Uterus (tissue), 4 donors: ENCODE data around the gene HARS1. TPM values are rescaled to one million over a fixed set of nuclear protein-coding genes. Genes with fewer than 3 reads are reported as not detected.

Experiments used
- DNase-seq, 2 donors: peaks; one replicate each; pipeline ENCODE4 v3.0.0-alpha.2; 2019 to 2020
- H3K27ac ChIP-seq, 2 donors: fragments of 200-600 bp; sonication (generic); 1 replicate in 1 of 2; 2 replicates in 1 of 2; pipeline ENCODE4 v1.5.1; 2016 to 2018
- H3K27me3 ChIP-seq, 2 donors: fragments of 200-600 bp; sonication (generic); one replicate each; pipeline ENCODE4 v1.5.1; 2018 to 2019; ENCODE audit warnings: control low read depth in 1 of 2
- H3K36me3 ChIP-seq, 2 donors: fragments of 200-600 bp; sonication (generic); one replicate each; pipeline ENCODE4 v1.5.1; 2019; ENCODE audit warnings: control low read depth in 1 of 2
- H3K4me1 ChIP-seq, 2 donors: fragments of 200-600 bp; sonication (generic); one replicate each; pipeline ENCODE4 v1.5.1; 2018 to 2019; ENCODE audit warnings: control low read depth in 1 of 2
- H3K4me3 ChIP-seq, 2 donors: fragments of 200-600 bp; sonication (generic); 1 replicate in 1 of 2; 2 replicates in 1 of 2; pipeline ENCODE4 v1.5.1; 2018 to 2019; ENCODE audit warnings: mild to moderate bottlenecking in 1 of 2
- H3K9me3 ChIP-seq, 2 donors: fragments of 200-600 bp; sonication (generic); one replicate each; pipeline ENCODE4 v1.5.1; 2019; ENCODE audit warnings: control low read depth in 1 of 2
- CTCF ChIP-seq, 4 experiments: fragments of 200-600 bp in 2 of 4; fragments of 450-650 bp in 2 of 4; sonication (generic) in 2 of 4; IDR thresholded peaks; one replicate each; pipeline ENCODE4 v1.5.1; 2016 to 2019; ENCODE audit warnings: antibody characterized with exemption in 4 of 4, mild to moderate bottlenecking in 2 of 4, moderate library complexity in 1 of 4
- POLR2A ChIP-seq, 2 donors: fragments of 450-650 bp; IDR thresholded peaks; one replicate each; pipeline ENCODE4 v1.6.1; 2016; ENCODE audit warnings: antibody characterized with exemption in 2 of 2, mild to moderate bottlenecking in 1 of 2, moderate library complexity in 1 of 2
- intact Hi-C: fragments of 100-400 bp; cut with DNase I; formaldehyde crosslinking; loops from one replicate; pipeline ENCODE4 v1.15.1; 2023; ENCODE audit warnings: low total_unique reads
- total RNA-seq, 4 donors: library from RNA; depleted of rRNA in 3 of 4; stranded (reverse); fragments of >200 nt in 3 of 4; gene quantifications; one replicate each; pipeline versions ENCODE4 v1.1.0 to v1.2.4, GENCODE V29; 2014 to 2023
- donor health status: DM: yes; HTN: yes; CAD: no.

The HARS1 gene
- total RNA-seq, 4 donors from 2014 or later = 20.3 to 50.5 (median 40.4) TPM

GRCh38 chr5:140694276-140694675 lies 3.1 kb upstream of the HARS1 start:
- no peak for DNase-seq
- Histone ChIP-seq H3K9me3 (no peaks in the 10 kb centered on the region), H3K4me3 (no peak overlapping the region), H3K27ac (no peak overlapping the region), H3K36me3 (no peaks in the 10 kb centered on the region), H3K4me1 (peaks cover 4 to 13% of the 10 kb centered on the region in 2 donors), H3K27me3 (no peaks in the 10 kb centered on the region)
- TF ChIP-seq CTCF (IDR thresholded peaks at IDR 0.05) (no peak), POLR2A (IDR thresholded peaks at IDR 0.05) (no peak)
- intact Hi-C loops = no loop called here

GRCh38 chr5:140690376-140690932 lies 716 bp downstream of the HARS1 start:
- no peaks in the 10 kb centered on the region for H3K36me3 ChIP-seq
- DNase-seq = no peak
- H3K9me3 ChIP-seq = no peaks in the 10 kb centered on the region
- peak overlapping the region; percentile 73 to 84 for H3K27ac ChIP-seq
- TF ChIP-seq POLR2A (IDR thresholded peaks at IDR 0.05) (no peak), CTCF (IDR thresholded peaks at IDR 0.05) (no peak)
- H3K27me3 ChIP-seq = no peaks in the 10 kb centered on the region
- peaks cover 4 to 13% of the 10 kb centered on the region in 2 donors for H3K4me1 ChIP-seq
- intact Hi-C loops = no loop called here
- H3K4me3 ChIP-seq = peak overlapping the region; percentile 88 to 98

DNA sequence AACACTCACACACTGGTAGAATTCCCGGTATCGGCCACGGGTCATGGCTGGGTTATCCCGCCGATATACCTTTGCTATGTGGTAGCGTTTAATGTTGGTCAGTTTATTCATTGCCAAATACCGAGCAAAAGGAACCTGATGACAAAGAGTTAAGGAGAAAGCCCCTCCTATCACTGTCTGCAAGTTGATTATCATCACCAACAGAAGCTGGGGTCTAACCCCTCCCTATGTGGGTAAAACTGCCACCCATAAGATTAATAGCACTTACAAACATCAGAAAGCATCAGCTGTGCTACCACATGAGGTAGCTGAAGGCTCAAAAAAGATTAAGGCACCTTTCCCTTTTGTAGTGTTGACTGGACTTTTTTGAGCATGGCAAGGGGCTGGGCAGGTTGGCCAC lies 12.2 kb downstream of the HARS1 start:
- Histone ChIP-seq H3K4me1 (no peaks in the 10 kb centered on the region), H3K27me3 (no peaks in the 10 kb centered on the region), H3K36me3 (no peaks in the 10 kb centered on the region), H3K27ac (no peak overlapping the region), H3K4me3 (no peak overlapping the region), H3K9me3 (no peaks in the 10 kb centered on the region)
- no peak for TF ChIP-seq POLR2A (IDR thresholded peaks at IDR 0.05)
- TF ChIP-seq CTCF (IDR thresholded peaks at IDR 0.05) = no peak
- no peak for DNase-seq
- intact Hi-C loops = no loop called here

- H3K4me1 ChIP-seq = no peaks in the 10 kb centered on the region
- no peaks in the 10 kb centered on the region for H3K27me3 ChIP-seq
- no peak overlapping the region for H3K27ac ChIP-seq
- TF ChIP-seq POLR2A (IDR thresholded peaks at IDR 0.05) (no peak), CTCF (IDR thresholded peaks at IDR 0.05) (no peak)
- DNase-seq = no peak
- no peaks in the 10 kb centered on the region for H3K36me3 ChIP-seq
- H3K4me3 ChIP-seq = no peak overlapping the region
- intact Hi-C loops = no loop called here
- H3K9me3 ChIP-seq = no peaks in the 10 kb centered on the region
These were observed 13.2 kb downstream of the HARS1 start for GRCh38 chr5:140677947-140678346.

GRCh38 chr5:140674629-140675028 lies 16.5 kb downstream of the HARS1 start:
- TF ChIP-seq POLR2A (IDR thresholded peaks at IDR 0.05) (no peak), CTCF (IDR thresholded peaks at IDR 0.05) (no peak)
- Histone ChIP-seq H3K4me1 (no peaks in the 10 kb centered on the region), H3K27ac (no peak overlapping the region), H3K36me3 (no peaks in the 10 kb centered on the region), H3K9me3 (no peaks in the 10 kb centered on the region), H3K27me3 (no peaks in the 10 kb centered on the region), H3K4me3 (no peak overlapping the region)
- no peak for DNase-seq
- intact Hi-C loops = no loop called here
